ENCODE data around the gene NDST1. TPM values are rescaled to one million over a fixed set of nuclear protein-coding genes. Genes with fewer than 3 reads are reported as not detected.
A peak's percentile ranks its signal among the peaks of the same experiment; 100 is the strongest.

NDST1 gene
- total RNA-seq, 2 experiments from 2014 or later = 9.5 to 26.6 TPM

DNA sequence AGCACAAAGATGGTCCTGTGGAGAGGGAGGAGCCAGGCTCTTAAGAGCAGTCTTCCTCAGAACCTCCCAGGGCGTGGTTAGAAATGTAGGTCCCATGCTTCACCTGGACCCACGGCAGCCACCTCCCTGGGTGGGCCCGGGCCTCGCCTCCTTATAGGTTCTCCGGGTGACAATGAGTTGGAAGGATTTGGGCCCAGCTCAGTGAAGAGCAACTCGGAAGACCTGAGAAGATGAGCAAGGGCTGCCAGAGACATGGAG is 26.3 kb upstream of the NDST1 start:
- no peaks in the 10 kb centered on the region for H3K9me3 ChIP-seq (ENCODE audit: low read length)
- H3K36me3 ChIP-seq (ENCODE audit: insufficient read depth, low read length) = no peaks in the 10 kb centered on the region
- intact Hi-C loops (cut with micrococcal nuclease; ENCODE audit: unreplicated experiment) = loop anchor here (10.0 kb wide), 1 partner anchor 773 kb away; the partner anchor contains the start of gene GM2A
- TF ChIP-seq EZH2phosphoT487 (IDR thresholded peaks at IDR 0.05; ENCODE audit: borderline replicate concordance, low read depth, low read length) = no peak
- TF ChIP-seq, protein P1, sequence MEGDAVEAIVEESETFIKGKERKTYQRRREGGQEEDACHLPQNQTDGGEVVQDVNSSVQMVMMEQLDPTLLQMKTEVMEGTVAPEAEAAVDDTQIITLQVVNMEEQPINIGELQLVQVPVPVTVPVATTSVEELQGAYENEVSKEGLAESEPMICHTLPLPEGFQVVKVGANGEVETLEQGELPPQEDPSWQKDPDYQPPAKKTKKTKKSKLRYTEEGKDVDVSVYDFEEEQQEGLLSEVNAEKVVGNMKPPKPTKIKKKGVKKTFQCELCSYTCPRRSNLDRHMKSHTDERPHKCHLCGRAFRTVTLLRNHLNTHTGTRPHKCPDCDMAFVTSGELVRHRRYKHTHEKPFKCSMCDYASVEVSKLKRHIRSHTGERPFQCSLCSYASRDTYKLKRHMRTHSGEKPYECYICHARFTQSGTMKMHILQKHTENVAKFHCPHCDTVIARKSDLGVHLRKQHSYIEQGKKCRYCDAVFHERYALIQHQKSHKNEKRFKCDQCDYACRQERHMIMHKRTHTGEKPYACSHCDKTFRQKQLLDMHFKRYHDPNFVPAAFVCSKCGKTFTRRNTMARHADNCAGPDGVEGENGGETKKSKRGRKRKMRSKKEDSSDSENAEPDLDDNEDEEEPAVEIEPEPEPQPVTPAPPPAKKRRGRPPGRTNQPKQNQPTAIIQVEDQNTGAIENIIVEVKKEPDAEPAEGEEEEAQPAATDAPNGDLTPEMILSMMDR (conservative IDR thresholded peaks at IDR 0.05; ENCODE audit: low read length) = no peak
- no peaks in the 10 kb centered on the region for H4K20me1 ChIP-seq (ENCODE audit: insufficient read depth, low read length)
- H2AFZ ChIP-seq (ENCODE audit: low read length) = no peak overlapping the region
- CTCF ChIA-PET (ENCODE audit: unreplicated experiment) = no interaction called here
- BruUV-seq (replicated peaks) = no TSS peak
- H3K27ac ChIP-seq (ENCODE audit: low read depth, low read length, poor library complexity, severe bottlenecking) = no peak overlapping the region
- H3K4me1 ChIP-seq (ENCODE audit: insufficient read depth, low read length, poor library complexity, severe bottlenecking) = peaks cover 20% of the 10 kb centered on the region
- no peak overlapping the region for H3K4me2 ChIP-seq (ENCODE audit: low read length)
- H3K79me2 ChIP-seq (ENCODE audit: insufficient read depth, low read depth, low read length) = peaks cover under 1% of the 10 kb centered on the region; the same call in 1 of the 2 replicates
- no peak overlapping the region for H3K4me3 ChIP-seq (ENCODE audit: low read depth, low read length, poor library complexity, severe bottlenecking)
- DNase-seq (ENCODE audit: low spot score) = no peak
- POLR2A ChIA-PET = no interaction called here
- H3K9me2 ChIP-seq (ENCODE audit: insufficient read depth, low read length) = no peaks in the 10 kb centered on the region

DNA sequence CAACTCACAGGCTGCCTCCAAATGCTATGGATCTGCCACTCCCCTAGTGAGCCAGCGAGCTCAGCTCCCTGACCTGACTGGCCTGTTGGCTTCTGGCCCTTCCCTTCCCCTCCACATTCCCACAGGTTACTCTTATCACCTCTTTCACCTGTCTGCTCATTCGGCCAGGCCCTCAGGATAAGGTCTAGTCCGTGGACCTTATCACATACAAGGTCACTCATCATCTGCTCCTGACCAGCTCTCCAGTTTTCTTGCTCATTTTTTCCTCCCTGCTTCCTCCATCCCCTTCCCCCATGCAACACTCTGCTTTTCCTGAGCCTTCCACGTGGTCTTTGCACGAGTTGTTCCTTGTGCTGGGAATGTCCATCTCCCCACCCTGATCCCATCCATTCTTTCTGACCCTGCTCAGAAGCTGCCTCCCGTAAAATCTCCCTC is 25.9 kb upstream of the NDST1 start:
- Histone ChIP-seq H3K9me3 (ENCODE audit: low read length) (no peaks in the 10 kb centered on the region), H3K27ac (ENCODE audit: low read depth, low read length, poor library complexity, severe bottlenecking) (no peak overlapping the region), H3K9me2 (ENCODE audit: insufficient read depth, low read length) (no peaks in the 10 kb centered on the region), H2AFZ (ENCODE audit: low read length) (no peak overlapping the region), H3K4me1 (ENCODE audit: insufficient read depth, low read length, poor library complexity, severe bottlenecking) (peaks cover 20% of the 10 kb centered on the region), H3K79me2 (ENCODE audit: insufficient read depth, low read depth, low read length) (peaks cover 4% of the 10 kb centered on the region; the same call in 1 of the 2 replicates), H4K20me1 (ENCODE audit: insufficient read depth, low read length) (no peaks in the 10 kb centered on the region), H3K4me3 (ENCODE audit: low read depth, low read length, poor library complexity, severe bottlenecking) (no peak overlapping the region), H3K4me2 (ENCODE audit: low read length) (no peak overlapping the region), H3K36me3 (ENCODE audit: insufficient read depth, low read length) (no peaks in the 10 kb centered on the region)
- intact Hi-C loops (cut with micrococcal nuclease; ENCODE audit: unreplicated experiment) = loop anchor here (10.0 kb wide), 1 partner anchor 773 kb away; the partner anchor contains the start of gene GM2A
- ChIA-PET CTCF (ENCODE audit: unreplicated experiment) (no interaction called here), POLR2A (interaction anchor here (0.6 kb wide), 1 partner anchor 23 kb away, joined by 3 read pairs; no protein-coding TSS in a partner anchor)
- DNase-seq (ENCODE audit: low spot score) = no peak
- no TSS peak for BruUV-seq (replicated peaks)
- TF ChIP-seq, protein P1 (conservative IDR thresholded peaks at IDR 0.05; ENCODE audit: low read length) = no peak
- no peak for TF ChIP-seq EZH2phosphoT487 (IDR thresholded peaks at IDR 0.05; ENCODE audit: borderline replicate concordance, low read depth, low read length)

GRCh38 chr5:150484964-150485692 is 22.8 kb upstream of the NDST1 start:
- no peaks in the 10 kb centered on the region for H4K20me1 ChIP-seq (ENCODE audit: insufficient read depth, low read length)
- H3K36me3 ChIP-seq (ENCODE audit: insufficient read depth, low read length) = no peaks in the 10 kb centered on the region
- H3K9me2 ChIP-seq (ENCODE audit: insufficient read depth, low read length) = no peaks in the 10 kb centered on the region
- intact Hi-C loops (cut with micrococcal nuclease; ENCODE audit: unreplicated experiment) = loop anchor here (10.0 kb wide), 1 partner anchor 770 kb away; the partner anchor contains the start of gene GM2A
- peak overlapping the region; percentile 87; the same call in 1 of the 2 replicates for H2AFZ ChIP-seq (ENCODE audit: low read length)
- H3K9me3 ChIP-seq (ENCODE audit: low read length) = no peaks in the 10 kb centered on the region
- H3K4me2 ChIP-seq (ENCODE audit: low read length) = peak overlapping the region; percentile 87
- ChIA-PET CTCF (ENCODE audit: unreplicated experiment) (no interaction called here), POLR2A (interaction anchor here (0.5 to 2.1 kb wide), 5 partner anchors 7 to 189 kb away, joined by 3 to 9 read pairs (median 6); no protein-coding TSS in a partner anchor)
- H3K27ac ChIP-seq (ENCODE audit: low read depth, low read length, poor library complexity, severe bottlenecking) = no peak overlapping the region
- H3K4me3 ChIP-seq (ENCODE audit: low read depth, low read length, poor library complexity, severe bottlenecking) = peak overlapping the region; percentile 92
- no TSS peak for BruUV-seq (replicated peaks)
- H3K4me1 ChIP-seq (ENCODE audit: insufficient read depth, low read length, poor library complexity, severe bottlenecking) = peaks cover 42% of the 10 kb centered on the region
- no peak for DNase-seq (ENCODE audit: low spot score)
- H3K79me2 ChIP-seq (ENCODE audit: insufficient read depth, low read depth, low read length) = peaks cover 30% of the 10 kb centered on the region; the same call in 1 of the 2 replicates
- no peak for TF ChIP-seq EZH2phosphoT487 (IDR thresholded peaks at IDR 0.05; ENCODE audit: borderline replicate concordance, low read depth, low read length)
- TF ChIP-seq, protein P1 (conservative IDR thresholded peaks at IDR 0.05; ENCODE audit: low read length) = no peak
